GM18907 (cell line): ENCODE results near the gene HOXB2.

Experiments used
- ATAC-seq: cut with Tn5 transposase; IDR thresholded peaks from one replicate; pipeline ENCODE4 v1.9.1; 2021; ENCODE audit warnings: mild to moderate bottlenecking, moderate library complexity; ENCODE audit not compliant: unreplicated experiment

Gene HOXB2

GRCh38 chr17:48579471-48579759, 34.5 kb upstream of the HOXB2 start:
- no peak for ATAC-seq

GRCh38 chr17:48578616-48579470, 33.9 kb upstream of the HOXB2 start:
- ATAC-seq, result peak; percentile 24

GRCh38 chr17:48577946-48578615, 33.2 kb upstream of the HOXB2 start, which contains the start of gene HOXB4:
Gene HOXB4, minus strand, starts transcription at chr17:48578350. Its CDS starts 31 bp downstream, at chr17:48578319.
- ATAC-seq, result peak; percentile 59

- peak; percentile 1 for ATAC-seq
These were observed 32.5 kb upstream of the HOXB2 start for GRCh38 chr17:48577330-48577945.

GRCh38 chr17:48576479-48577309, 31.8 kb upstream of the HOXB2 start:
- ATAC-seq, result no peak

DNA sequence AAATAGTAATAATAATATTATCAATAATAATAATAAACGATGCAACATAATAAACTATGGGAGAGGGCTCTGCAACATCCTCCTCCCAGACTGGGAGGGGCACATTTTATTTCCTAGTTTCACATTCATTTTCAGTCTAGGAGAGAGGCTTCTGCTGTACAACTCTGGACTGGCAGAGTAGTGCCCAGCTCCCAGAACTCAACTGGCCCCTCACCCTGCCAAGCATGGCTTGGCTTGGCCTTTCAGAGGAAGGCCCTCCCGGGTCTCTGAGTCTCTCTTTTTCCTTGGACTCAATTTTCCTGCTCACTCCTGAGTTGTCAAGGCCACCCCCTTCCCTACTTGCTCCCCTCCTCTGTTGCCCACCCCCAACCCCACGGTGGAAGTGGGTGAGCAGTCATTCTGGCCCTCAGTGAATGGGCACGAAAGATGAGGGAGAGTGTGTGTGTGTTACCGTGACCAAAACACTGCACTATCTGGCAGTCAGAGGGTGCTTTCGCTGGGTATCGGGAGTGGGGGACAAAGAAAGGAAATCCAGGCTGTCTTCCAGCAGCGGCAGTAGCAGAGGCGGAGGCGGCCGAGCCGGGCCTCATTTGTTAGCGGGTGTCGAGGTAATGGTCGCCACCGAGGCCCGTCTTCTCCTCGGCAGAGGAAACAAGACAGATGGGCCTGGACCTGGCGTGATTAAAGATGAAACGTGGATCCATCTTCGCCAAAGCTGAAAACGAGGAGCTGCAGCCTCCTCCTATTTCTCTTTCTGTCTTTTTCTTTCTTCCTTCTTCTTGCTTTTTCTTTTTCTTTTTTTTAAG, 31.0 kb upstream of the HOXB2 start:
- ATAC-seq, result no peak

GRCh38 chr17:48575066-48575582, 30.2 kb upstream of the HOXB2 start:
- no peak for ATAC-seq

GRCh38 chr17:48574505-48575065, 29.7 kb upstream of the HOXB2 start:
- ATAC-seq, result no peak

- ATAC-seq, result no peak
These were observed 27.0 kb upstream of the HOXB2 start for GRCh38 chr17:48571826-48572417.

DNA sequence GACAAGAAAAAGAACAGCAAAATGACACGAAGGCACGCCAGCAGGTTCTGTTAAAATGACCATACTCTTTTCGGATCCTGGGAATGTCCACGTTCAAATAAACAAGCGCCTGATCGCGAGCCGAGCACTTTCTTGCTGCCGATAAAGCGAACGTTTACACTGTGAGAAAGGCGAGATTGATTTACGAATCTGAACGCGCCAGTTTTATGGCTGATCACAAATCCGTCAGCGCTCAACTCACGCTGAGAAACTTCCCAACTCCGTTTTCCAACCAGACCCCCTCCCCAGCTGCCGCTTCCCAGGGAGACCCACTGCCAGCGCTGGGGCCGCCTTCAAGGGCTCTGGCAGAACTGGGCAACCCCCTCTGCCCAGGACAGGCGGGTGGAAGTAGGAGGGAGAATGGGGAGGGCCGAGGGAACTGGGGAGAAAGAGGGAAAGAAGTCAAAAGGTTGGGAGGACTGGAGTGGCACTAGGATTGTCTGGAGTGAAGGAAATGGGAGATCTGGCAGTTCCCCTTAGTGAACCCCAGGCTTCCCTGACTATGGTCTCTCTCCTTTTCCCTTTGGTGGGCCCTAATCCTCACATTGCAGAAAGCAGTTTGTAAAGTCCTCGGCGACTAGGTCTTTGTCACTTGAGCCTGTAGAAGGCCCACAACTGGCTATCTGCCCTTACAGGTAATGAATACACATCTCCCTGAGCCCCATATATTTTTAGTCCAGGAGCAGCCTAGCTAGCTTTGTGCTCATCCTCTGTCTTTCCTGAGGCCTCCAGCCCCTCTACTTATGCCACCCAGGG, 26.3 kb upstream of the HOXB2 start:
- no peak for ATAC-seq

- no peak for ATAC-seq
These were observed 25.6 kb upstream of the HOXB2 start for GRCh38 chr17:48570325-48571023.

GRCh38 chr17:48569674-48570324, 24.9 kb upstream of the HOXB2 start:
- ATAC-seq, result no peak

GRCh38 chr17:48569240-48569582, 24.3 kb upstream of the HOXB2 start:
- ATAC-seq, result no peak

DNA sequence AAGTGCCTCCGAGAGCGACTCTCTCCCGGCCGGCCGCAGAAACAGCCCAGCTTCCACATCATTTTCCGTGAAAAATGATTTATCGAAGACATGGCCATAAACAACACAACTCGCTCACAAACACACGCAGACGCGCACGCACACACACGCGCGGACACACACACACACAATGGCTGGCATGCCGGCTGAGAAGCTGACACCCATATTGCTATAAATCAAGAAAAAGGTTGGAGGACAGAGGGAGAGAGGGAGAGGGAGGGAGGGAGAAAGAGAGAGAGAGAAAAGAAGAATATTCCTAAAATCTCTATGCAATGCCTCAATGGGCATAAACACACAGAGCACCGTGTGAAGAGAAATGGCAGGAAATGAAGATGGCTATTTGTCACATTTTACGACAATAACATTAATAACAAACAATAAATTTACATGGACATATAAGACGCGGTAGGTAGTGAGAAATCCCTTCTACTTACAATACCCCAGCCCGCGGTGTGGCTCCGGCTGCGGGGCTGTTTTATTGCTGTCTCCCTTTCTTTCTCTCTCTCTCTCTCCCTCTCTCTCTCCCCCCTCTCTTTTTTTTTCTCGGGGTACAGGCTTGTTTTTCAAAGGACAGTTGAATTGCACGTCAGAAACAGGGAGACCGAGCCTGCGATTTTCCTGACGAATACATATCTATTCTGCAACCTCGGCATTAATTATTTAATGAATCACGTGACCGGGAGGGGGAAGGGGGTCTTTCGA, 23.8 kb upstream of the HOXB2 start:
- ATAC-seq, result no peak

DNA sequence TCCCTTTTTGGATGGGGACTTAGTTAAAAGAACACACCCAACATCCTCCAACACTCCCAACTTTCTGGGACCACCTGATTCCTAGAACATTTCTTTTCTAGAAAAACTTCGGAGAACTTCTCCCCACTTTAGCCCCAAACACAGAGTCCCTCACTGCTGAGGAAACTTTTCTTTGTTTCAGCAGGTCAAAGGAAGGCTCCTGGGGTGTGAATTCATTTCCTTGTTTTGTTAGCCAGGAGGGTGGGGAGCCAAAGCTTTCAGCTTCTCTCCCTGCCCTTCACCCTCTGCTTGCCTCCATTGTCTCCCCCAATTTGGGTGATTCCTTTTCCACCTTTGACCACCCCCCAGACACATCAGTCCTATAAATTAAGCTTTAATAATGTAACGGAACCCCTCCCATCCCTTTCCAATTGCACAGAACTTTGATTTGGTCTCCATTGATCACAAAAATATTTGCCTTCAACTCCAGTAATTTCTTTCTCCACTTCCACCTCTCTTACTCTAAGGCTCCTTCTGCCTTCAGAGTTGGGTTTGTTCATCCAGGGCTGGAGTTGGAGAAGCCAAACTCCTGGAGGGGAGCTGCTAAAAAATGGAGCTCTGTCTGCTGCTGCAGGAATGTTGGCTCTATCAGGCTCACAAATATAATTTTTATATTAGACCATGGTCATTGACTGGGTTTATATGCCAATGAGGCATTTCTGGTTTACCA, 22.9 kb upstream of the HOXB2 start:
- ATAC-seq, result no peak

GRCh38 chr17:48567209-48567608, 22.3 kb upstream of the HOXB2 start:
- ATAC-seq, result no peak
